H9 (cell line): ENCODE data around the gene MSLN. TPM values are rescaled to one million over a fixed set of nuclear protein-coding genes. Genes with fewer than 3 reads are reported as not detected.

Source experiments
- DNase-seq: peaks from one replicate; pipeline ENCODE4 v3.0.0-alpha.2; 2017
- H2AFZ ChIP-seq: one replicate; pipeline ENCODE4 v1.6.1; 2013; ENCODE audit warnings: mild to moderate bottlenecking, low read length, control low read depth, moderate library complexity
- H2AK5ac ChIP-seq: 2 replicates; pipeline ENCODE4 v1.6.1; 2013; ENCODE audit warnings: low read length, control low read depth, mixed read lengths; ENCODE audit not compliant: insufficient read length
- H2BK120ac ChIP-seq: one replicate; pipeline ENCODE4 v1.6.1; 2013; ENCODE audit warnings: low read depth, mild to moderate bottlenecking, low read length, control low read depth, inconsistent platforms; ENCODE audit not compliant: poor library complexity, severe bottlenecking
- H2BK12ac ChIP-seq: 2 replicates; pipeline ENCODE4 v1.6.1; 2013; ENCODE audit warnings: low read length, control low read depth, mixed read lengths, low read depth; ENCODE audit not compliant: insufficient read length
- H2BK15ac ChIP-seq: 2 replicates; pipeline ENCODE4 v1.6.1; 2013; ENCODE audit warnings: low read depth, low read length, control low read depth
- H2BK20ac ChIP-seq: one replicate; pipeline ENCODE4 v1.6.1; 2013; ENCODE audit warnings: low read depth, mild to moderate bottlenecking, low read length, control low read depth, inconsistent platforms; ENCODE audit not compliant: poor library complexity, severe bottlenecking
- H2BK5ac ChIP-seq: 2 replicates; pipeline ENCODE4 v1.6.1; 2013; ENCODE audit warnings: low read length, control low read depth, mixed read lengths; ENCODE audit not compliant: insufficient read length
- H3K14ac ChIP-seq: 2 replicates; pipeline ENCODE4 v1.6.1; 2013; ENCODE audit warnings: low read length, control low read depth; ENCODE audit not compliant: insufficient read depth
- H3K18ac ChIP-seq: 2 replicates; pipeline ENCODE4 v1.6.1; 2013; ENCODE audit warnings: low read depth, mild to moderate bottlenecking, mixed read lengths, low read length, control low read depth; ENCODE audit not compliant: insufficient read length
- H3K23ac ChIP-seq: 2 replicates; pipeline ENCODE4 v1.6.1; 2013; ENCODE audit warnings: low read length, control low read depth, mixed read lengths, low read depth; ENCODE audit not compliant: insufficient read length
- H3K23me2 ChIP-seq: 2 replicates; pipeline ENCODE4 v1.6.1; 2013; ENCODE audit warnings: low read depth, mild to moderate bottlenecking, mixed read lengths, low read length, control low read depth; ENCODE audit not compliant: insufficient read length, poor library complexity, severe bottlenecking
- H3K27ac ChIP-seq: 2 replicates; pipeline ENCODE4 v1.5.1; 2013; ENCODE audit warnings: low read length, control low read depth, mixed read lengths, low read depth; ENCODE audit not compliant: insufficient read length
- H3K27me3 ChIP-seq: 2 replicates; pipeline ENCODE4 v1.6.1; 2013; ENCODE audit warnings: low read length, control low read depth, inconsistent platforms; ENCODE audit not compliant: insufficient read depth
- H3K4ac ChIP-seq: 2 replicates; pipeline ENCODE4 v1.6.1; 2013; ENCODE audit warnings: low read depth, mild to moderate bottlenecking, control low read depth, inconsistent platforms, low read length, moderate library complexity
- H3K4me1 ChIP-seq: 2 replicates; pipeline ENCODE4 v1.6.1; 2013; ENCODE audit warnings: low read length, control low read depth, inconsistent platforms; ENCODE audit not compliant: insufficient read depth
- H3K4me2 ChIP-seq: 2 replicates; pipeline ENCODE4 v1.6.1; 2013; ENCODE audit warnings: low read length, control low read depth, mixed read lengths; ENCODE audit not compliant: insufficient read length, insufficient read depth
- H3K56ac ChIP-seq: 2 replicates; pipeline ENCODE4 v1.6.1; 2013; ENCODE audit warnings: low read depth, mild to moderate bottlenecking, mixed read lengths, low read length, control low read depth; ENCODE audit not compliant: insufficient read length
- H3K79me1 ChIP-seq: 2 replicates; pipeline ENCODE4 v1.6.1; 2013; ENCODE audit warnings: low read depth, mild to moderate bottlenecking, moderate library complexity, low read length, control low read depth, inconsistent platforms; ENCODE audit not compliant: insufficient read depth, poor library complexity, severe bottlenecking
- H3K79me2 ChIP-seq: 2 replicates; pipeline ENCODE4 v1.6.1; 2013; ENCODE audit warnings: low read length, control low read depth, inconsistent platforms; ENCODE audit not compliant: insufficient read depth
- H3K9ac ChIP-seq: 2 replicates; pipeline ENCODE4 v1.6.1; 2013; ENCODE audit warnings: low read length, control low read depth, mixed read lengths; ENCODE audit not compliant: insufficient read length; ENCODE audit errors: extremely low read depth
- H3K9me3 ChIP-seq: one replicate; pipeline ENCODE4 v1.6.1; 2013; ENCODE audit warnings: low read depth, low read length, inconsistent platforms; ENCODE audit not compliant: control insufficient read depth
- H3T11ph ChIP-seq: one replicate; pipeline ENCODE4 v1.6.1; 2013; ENCODE audit warnings: mild to moderate bottlenecking, low read length, control low read depth, inconsistent platforms
- H4K20me1 ChIP-seq: one replicate; pipeline ENCODE4 v1.6.1; 2013; ENCODE audit not compliant: control insufficient read depth, insufficient read length, insufficient read depth
- H4K5ac ChIP-seq: 2 replicates; pipeline ENCODE4 v1.6.1; 2013; ENCODE audit warnings: low read depth, mild to moderate bottlenecking, mixed read lengths, low read length, control low read depth; ENCODE audit not compliant: insufficient read length
- H4K8ac ChIP-seq: replicated peaks from 2 replicates; pipeline ENCODE4 v1.6.1; 2013; ENCODE audit warnings: low read length, control low read depth, mixed read lengths, low read depth; ENCODE audit not compliant: insufficient read length
- H4K91ac ChIP-seq: 2 replicates; pipeline ENCODE4 v1.6.1; 2013; ENCODE audit warnings: low read depth, mild to moderate bottlenecking, moderate library complexity, mixed read lengths, low read length, control low read depth; ENCODE audit not compliant: insufficient read length
- H3K27ac Mint-ChIP-seq, 3 experiments: 2 replicates in 2 of 3; 3 replicates in 1 of 3; pipeline ENCODE4 v1.8.0; 2020 to 2021; ENCODE audit warnings: mixed read lengths in 3 of 3, mild to moderate bottlenecking in 1 of 3, moderate library complexity in 1 of 3
- H3K27me3 Mint-ChIP-seq: 2 replicates; pipeline ENCODE4 v1.8.0; 2021; ENCODE audit warnings: low read depth, mild to moderate bottlenecking, moderate library complexity, mixed read lengths
- H3K36me3 Mint-ChIP-seq, 3 experiments: 2 replicates in 2 of 3; 3 replicates in 1 of 3; pipeline ENCODE4 v1.8.0; 2020 to 2021; ENCODE audit warnings: low read depth in 3 of 3, mixed read lengths in 3 of 3; ENCODE audit not compliant: insufficient read depth in 1 of 3
- H3K4me1 Mint-ChIP-seq, 2 experiments: 2 replicates each; pipeline ENCODE4 v1.8.0; 2020; ENCODE audit warnings: mixed read lengths in 2 of 2
- H3K4me3 Mint-ChIP-seq, 2 experiments: 2 replicates in 1 of 2; 3 replicates in 1 of 2; pipeline ENCODE4 v1.8.0; 2020 to 2021; ENCODE audit warnings: mild to moderate bottlenecking in 2 of 2, mixed read lengths in 2 of 2, moderate library complexity in 1 of 2
- H3K9me3 Mint-ChIP-seq, 2 experiments: 2 replicates in 1 of 2; 3 replicates in 1 of 2; pipeline ENCODE4 v1.8.0; 2020; ENCODE audit warnings: mild to moderate bottlenecking in 2 of 2, mixed read lengths in 2 of 2, moderate library complexity in 1 of 2
- CTCF ChIP-seq: fragments of 200-600 bp; sonication (generic); conservative IDR thresholded peaks from 3 replicates; pipeline ENCODE4 v1.8.0; 2021; ENCODE audit warnings: antibody characterized with exemption, mild to moderate bottlenecking
- WGBS: extraction: QIAGEN DNeasy Blood & Tissue Kit; methylation state at CpG from one replicate; pipeline ENCODE4 v1.1.7; 2013; ENCODE audit warnings: missing lambda C conversion rate, low lambda C conversion rate, mixed read lengths; ENCODE audit not compliant: insufficient read length; ENCODE audit errors: extremely low coverage; 5-methylcytosine and 5-hydroxymethylcytosine counted together
- total RNA-seq: library from RNA; stranded (reverse); gene quantifications from 2 replicates; pipeline ENCODE4 v1.2.1, GENCODE V29; 2021

The MSLN gene
- total RNA-seq, 1 experiment from 2014 or later, result 0.22 TPM

- Histone ChIP-seq H2BK5ac (no peak overlapping the region), H3K9ac (no peak overlapping the region), H3K27me3 (no peaks in the 10 kb centered on the region), H3K23ac (no peak overlapping the region), H4K5ac (no peak overlapping the region), H2BK120ac (no peak overlapping the region), H3K4me1 (no peaks in the 10 kb centered on the region), H4K8ac (no peak overlapping the region), H3K14ac (no peak overlapping the region), H4K91ac (no peak overlapping the region), H3K56ac (no peak overlapping the region), H2AFZ (no peak overlapping the region), H2BK15ac (no peak overlapping the region), H2BK12ac (no peak overlapping the region), H2BK20ac (no peak overlapping the region), H3K79me1 (no peaks in the 10 kb centered on the region), H3K9me3 (no peaks in the 10 kb centered on the region), H3K23me2 (peaks cover 11% of the 10 kb centered on the region), H3K18ac (no peak overlapping the region), H4K20me1 (no peaks in the 10 kb centered on the region), H3K79me2 (no peaks in the 10 kb centered on the region), H3K27ac (no peak overlapping the region), H3T11ph (no peak overlapping the region), H2AK5ac (no peak overlapping the region), H3K4me2 (no peak overlapping the region), H3K4ac (no peak overlapping the region)
- Mint-ChIP-seq H3K4me3 (no peak overlapping the region), H3K4me1 (no peaks in the 10 kb centered on the region), H3K27ac (no peak overlapping the region), H3K27me3 (peaks cover 3% of the 10 kb centered on the region), H3K36me3 (peaks cover 3 to 19% (median 13%) of the 10 kb centered on the region in 3 experiments; a peak in 5 of 7 replicates), H3K9me3 (no peaks in the 10 kb centered on the region)
- TF ChIP-seq CTCF, result no peak
- no peak for DNase-seq
- WGBS, result no CpG with 5 or more reads among the region's 22 CpGs
Measured at GRCh38 chr16:730666-731509, 29.6 kb upstream of the MSLN start.
